ENCODE measurements around the gene CBFA2T3.

DNA sequence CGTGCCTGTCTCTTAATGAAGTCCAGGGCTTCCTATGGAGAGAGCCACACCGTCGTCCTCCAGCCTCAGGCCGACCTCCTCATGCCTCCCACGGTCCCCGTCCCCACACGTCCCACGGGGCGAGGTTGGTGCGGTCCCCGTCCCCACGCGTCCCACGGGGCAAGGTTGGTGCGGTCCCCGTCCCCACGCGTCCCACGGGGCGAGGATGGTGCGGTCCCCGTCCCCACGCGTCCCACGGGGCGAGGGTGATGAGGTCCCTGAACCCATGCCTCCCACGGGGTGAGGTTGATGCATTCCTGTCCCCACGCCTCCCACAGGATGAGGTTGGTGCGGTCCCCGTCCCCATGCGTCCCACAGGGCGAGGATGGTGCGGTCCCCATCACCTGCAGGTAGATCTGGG, 141.2 kb downstream of the CBFA2T3 start:
- no peak for TF ChIP-seq POLR2A (IDR thresholded peaks at IDR 0.05)
- TF ChIP-seq, protein P1, sequence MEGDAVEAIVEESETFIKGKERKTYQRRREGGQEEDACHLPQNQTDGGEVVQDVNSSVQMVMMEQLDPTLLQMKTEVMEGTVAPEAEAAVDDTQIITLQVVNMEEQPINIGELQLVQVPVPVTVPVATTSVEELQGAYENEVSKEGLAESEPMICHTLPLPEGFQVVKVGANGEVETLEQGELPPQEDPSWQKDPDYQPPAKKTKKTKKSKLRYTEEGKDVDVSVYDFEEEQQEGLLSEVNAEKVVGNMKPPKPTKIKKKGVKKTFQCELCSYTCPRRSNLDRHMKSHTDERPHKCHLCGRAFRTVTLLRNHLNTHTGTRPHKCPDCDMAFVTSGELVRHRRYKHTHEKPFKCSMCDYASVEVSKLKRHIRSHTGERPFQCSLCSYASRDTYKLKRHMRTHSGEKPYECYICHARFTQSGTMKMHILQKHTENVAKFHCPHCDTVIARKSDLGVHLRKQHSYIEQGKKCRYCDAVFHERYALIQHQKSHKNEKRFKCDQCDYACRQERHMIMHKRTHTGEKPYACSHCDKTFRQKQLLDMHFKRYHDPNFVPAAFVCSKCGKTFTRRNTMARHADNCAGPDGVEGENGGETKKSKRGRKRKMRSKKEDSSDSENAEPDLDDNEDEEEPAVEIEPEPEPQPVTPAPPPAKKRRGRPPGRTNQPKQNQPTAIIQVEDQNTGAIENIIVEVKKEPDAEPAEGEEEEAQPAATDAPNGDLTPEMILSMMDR (IDR thresholded peaks at IDR 0.05), result no peak
